Cardiac septum (tissue), 1 donor: Measurements from ENCODE around the gene PITPNM3. TPM values are rescaled to one million over a fixed set of nuclear protein-coding genes. Genes with fewer than 3 reads are reported as not detected.

Experiments
- DNase-seq: peaks from one replicate; pipeline ENCODE4 v3.0.0-alpha.2; 2020; ENCODE audit warnings: low spot score
- intact Hi-C: fragments of 100-400 bp; cut with DNase I; formaldehyde crosslinking; loops from one replicate; pipeline ENCODE4 v1.14.0; 2022
- total RNA-seq: library from RNA; stranded (reverse); fragmentation: NEBNext Ultra II Directional; extraction: Animal tissue kit (Norgen Biotek cat#: 25700); gene quantifications from one replicate; pipeline ENCODE4 v1.2.1, GENCODE V29; 2021
- donor health status: DM: no; HTN: no; CAD: no.

The PITPNM3 gene
- total RNA-seq, 1 donor from 2014 or later = 0.57 TPM

DNA sequence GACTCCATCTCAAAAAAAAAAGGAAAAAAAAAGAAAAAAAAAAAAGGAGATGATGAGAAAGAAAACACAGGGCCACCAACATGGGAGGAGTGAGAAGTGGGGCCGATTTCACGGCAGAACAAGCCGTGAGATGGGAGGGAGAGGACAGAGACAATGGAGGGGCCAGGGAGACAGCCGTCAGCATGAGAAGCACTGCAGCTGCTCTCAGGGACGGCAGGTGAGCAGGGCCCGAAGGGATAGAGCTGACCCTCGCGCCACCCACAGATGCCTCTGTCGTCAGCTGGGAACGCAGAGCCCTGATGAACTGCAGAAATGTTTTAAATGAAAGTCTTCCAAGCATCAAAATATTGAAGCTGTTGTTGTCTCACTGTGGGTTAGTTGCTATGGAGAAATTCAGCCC lies 20.3 kb downstream of the PITPNM3 start:
- intact Hi-C loops = no loop called here
- DNase-seq = no peak

DNA sequence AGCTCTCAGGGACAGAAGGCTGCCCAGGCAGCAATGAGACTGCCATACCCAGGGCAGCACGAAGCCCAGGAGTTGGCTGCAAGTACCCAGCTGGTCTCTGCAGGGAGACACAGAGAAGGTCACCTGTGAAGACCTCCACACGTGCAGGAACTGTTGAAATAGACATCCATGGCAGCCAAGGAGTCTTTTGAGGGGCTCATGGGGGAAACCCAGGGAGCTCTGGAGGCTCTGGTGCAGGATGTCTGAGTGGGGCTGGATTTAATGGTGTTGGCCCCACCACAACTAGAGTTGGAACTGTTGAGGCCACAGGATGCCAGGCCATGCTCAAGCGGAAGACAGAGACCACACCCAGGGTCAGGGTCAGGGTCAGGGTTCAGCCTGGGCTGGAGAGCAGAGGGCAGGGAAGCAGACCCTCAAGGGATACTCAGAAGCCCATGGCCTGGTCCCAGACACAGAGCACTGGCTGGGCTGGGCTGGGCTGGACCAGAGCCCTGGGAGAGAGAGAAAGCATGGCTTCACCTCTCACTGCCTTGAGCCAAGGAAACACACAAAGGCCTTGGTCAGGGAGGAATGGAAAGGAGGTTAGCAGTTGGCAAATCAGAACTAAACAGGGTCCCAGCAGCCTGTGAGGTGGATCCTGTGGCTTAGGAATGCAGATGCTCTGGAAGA lies 21.4 kb downstream of the PITPNM3 start:
- intact Hi-C loops = no loop called here

DNA sequence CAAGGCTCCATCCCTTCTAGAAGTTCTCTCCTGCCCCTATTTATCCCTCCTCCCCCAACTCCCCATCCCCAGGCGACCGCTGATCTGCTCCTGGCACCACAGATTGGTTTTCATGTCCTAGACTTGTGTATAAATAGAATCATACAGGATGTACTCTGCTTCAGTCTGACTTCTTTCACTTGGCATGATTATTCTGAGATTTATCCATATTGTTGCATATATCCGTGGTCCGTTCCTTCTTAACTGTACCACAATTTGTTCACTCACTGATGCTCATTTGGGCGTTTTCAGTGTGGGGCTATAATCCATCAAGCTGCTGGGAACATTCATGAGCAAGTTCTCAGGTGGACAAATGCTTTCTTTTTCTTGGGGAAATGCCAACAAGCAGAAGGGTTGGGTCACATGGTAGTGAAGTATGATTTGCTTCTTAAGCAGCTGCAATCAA lies 23.9 kb downstream of the PITPNM3 start:
- DNase-seq = no peak
- intact Hi-C loops = no loop called here

More for the DNA sequence above, 21.4 kb downstream of the PITPNM3 start:
- no peak for DNase-seq

DNA sequence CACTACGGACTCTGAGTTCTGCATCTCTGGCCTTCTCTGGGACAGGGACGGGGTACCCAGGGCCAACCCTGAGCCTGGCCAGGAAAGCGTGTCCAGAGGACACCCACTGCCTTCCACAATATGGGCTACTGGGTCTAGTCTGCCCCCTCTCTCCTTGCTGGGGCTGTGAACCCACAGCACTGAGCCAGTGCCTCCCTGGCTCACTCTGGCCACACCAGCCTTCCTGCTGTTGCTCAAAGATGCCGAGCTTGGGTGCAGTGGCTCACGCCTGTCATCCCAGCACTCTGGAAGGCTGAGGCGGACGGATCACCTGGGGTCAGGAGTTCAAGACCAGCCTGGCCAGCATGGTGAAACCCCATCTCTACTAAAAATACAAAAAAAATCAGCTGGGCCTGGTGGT lies 24.8 kb downstream of the PITPNM3 start:
- DNase-seq = no peak
- intact Hi-C loops = no loop called here

DNA sequence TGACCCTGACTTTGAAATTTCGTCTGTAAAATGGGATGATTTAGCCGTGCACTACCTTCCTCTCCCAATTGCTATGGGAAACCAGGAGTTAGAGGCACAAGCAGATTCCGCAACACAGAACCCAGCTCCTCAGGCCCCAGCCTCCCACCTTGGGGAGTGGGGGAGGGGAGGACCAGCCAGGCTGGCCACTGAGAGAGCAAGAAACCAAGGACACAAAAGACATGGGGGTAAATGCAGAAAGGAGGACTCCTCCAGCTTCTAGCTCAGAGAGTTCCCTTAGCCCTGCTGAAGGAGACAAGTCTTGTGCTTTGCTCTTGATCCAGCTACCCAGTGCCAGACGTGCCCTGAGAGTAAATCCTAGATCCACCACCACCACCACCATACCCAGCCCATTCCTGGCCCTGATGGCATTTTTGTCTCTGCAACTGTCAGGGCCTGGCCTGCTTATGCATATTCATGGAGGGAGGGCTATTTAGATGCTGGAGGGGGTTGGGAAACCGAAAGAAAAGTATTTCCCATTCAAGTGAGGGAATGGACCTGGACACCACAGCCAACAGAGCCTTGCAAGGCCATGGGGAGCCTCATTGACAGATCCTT lies 25.9 kb downstream of the PITPNM3 start:
- no peak for DNase-seq
- intact Hi-C loops = no loop called here

DNA sequence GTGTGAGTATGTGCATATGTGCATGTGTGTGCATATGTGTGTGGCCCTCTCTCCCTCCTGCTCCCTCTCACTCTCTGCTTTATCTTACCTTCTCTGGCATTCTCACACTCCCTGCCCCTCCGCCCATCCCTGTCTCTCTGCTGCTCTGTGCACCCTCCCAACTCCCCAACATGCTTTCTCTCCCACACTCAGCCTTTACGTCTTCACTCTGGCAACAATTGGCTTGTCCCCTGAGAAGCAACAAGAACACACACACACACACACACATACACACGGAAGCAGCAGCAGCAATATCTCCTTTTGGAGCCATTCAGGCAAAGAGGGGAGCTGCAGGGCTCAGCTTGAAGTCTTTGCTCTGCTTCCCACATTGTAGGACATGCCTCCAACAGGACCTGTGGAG lies 27.8 kb downstream of the PITPNM3 start:
- DNase-seq = no peak
- intact Hi-C loops = no loop called here

DNA sequence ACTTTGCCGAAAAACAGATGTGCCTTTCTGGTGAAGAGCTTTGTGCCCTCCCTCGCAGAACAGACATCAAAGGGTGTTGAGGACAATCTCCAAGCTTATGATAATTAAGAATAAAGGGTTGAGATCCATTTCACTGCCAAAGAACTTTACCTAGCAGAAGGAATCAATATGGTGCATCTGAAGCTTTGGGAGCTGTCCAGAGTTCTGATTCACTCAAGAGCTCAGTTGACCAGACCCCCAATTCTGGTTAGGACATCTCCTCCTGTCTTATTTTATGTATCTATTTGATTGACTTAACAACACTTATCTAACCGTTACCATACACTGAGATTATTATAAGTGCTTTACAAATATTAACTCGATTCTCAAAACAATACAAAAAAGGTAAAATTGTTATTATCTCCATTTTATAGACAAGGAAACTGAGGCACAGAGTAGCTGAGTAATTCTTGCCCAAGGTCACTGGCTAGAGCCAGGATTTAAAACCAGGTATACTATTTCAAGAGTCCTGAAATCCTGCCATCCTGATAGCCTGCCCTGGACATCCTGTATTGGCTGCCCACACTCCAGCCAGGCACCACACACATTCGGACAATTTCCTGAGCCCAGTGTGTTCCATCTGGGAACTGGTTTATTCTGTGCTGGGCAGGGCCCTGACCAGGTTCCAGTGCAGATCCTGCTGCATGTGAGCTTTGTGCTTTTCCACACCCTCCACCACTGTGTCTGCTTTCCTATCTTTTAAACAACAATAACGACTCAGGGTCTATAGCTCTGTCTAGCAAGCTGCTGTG lies 29.8 kb downstream of the PITPNM3 start:
- no peak for DNase-seq
- intact Hi-C loops = no loop called here

DNA sequence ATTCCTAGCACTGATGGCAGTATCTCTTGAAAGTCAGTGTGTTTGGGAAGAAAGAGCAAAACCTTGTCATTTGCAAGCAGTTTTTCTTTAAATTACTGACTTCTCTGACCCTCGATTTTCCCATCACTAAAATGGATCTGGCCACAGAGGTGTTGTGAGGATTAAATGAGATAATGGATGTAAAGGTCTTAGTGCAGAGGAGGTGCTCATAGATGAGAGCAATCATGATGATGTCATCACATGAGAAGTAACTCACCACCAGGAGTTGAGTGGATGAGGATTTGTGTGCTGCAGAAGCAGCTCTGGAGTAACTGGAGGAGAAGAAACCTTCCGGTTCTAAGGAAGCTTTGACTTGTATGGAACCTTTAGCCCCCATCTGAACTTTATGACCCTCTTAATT lies 30.6 kb downstream of the PITPNM3 start:
- DNase-seq = no peak
- intact Hi-C loops = no loop called here

DNA sequence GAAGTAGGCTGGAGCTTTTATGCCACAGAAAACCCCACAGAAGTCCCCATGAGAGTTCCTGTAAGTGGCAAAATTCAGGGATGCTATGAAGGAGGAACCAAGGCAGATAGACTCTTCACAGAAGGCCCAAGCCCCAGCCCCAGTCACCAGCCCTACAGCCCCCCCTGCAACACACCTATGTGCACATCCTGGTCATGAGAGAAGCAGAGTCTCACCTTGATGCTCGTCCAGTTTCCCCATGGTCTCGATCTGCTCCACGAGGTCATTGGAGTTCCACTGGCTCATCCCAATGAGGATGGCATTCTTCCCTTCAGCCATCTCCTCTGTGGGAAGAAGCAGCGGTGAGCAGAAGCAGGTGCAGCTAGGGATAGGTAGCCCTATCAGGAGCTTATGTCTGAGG lies 31.2 kb downstream of the PITPNM3 start:
- no peak for DNase-seq
- intact Hi-C loops = no loop called here

DNA sequence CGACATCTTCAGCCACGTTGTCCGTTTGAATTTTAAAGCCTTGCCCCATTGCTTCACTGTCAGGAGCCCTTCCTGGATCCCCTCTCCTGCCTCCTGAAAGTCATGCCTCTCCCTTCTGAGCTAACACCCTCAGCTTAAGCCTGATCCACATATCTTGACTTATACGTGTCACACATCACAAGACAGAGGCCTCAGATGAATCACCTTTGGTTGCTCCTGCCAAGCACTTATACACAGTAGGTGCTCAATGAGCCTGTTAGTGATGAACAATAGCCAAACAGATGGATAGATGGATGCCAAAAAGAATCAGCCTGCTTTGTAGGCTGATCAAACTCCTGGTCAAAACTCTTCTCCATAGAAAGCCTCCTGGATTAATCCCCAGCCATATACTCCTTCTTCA lies 31.8 kb downstream of the PITPNM3 start:
- intact Hi-C loops = no loop called here
- DNase-seq = no peak

DNA sequence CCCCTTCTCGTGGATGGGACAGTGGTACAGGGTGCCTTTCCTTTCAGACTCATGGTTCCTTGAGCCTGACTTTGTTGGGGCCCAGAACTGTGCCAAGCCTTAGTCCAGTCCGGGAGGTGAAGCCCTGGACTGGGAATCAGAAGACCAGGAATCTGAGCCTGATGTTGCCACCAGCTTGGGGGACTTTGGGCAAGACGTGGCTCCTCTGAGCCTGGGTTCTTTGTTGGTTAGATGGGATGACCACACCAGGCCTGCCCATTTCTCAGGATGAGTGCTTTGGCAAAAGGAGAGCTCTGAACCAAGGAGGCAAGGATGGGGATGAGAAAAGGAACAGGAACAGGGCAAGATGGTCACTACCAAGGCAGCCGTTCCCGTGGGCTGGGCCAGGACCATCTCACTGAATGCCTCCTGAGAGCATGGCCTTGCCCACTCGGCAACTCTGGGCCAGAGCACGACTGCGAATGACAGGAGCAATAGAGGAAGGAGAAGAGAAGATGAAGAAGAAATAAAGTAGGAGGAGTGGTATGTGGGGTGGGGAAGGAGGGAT lies 32.5 kb downstream of the PITPNM3 start:
- intact Hi-C loops = no loop called here
- no peak for DNase-seq

DNA sequence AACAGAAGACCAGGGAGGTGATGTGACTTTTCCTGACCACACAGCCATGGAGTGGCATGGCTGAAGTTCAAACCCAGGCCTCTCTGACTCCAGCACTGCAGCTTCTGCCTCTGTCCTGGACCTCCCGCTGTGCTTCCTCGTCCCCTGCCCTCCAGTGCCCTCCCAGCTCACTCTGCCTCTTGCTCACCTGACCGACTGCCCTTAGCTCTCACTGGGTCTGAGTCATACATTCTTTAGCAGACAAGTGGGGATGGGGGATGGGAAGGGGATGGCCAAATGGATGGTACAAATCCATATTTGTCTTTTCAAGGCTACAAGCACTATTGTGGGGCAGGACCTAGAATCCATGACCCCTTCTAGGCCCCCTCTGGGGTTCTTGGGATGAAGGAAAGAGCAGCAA lies 33.0 kb downstream of the PITPNM3 start:
- no peak for DNase-seq
- intact Hi-C loops = no loop called here

DNA sequence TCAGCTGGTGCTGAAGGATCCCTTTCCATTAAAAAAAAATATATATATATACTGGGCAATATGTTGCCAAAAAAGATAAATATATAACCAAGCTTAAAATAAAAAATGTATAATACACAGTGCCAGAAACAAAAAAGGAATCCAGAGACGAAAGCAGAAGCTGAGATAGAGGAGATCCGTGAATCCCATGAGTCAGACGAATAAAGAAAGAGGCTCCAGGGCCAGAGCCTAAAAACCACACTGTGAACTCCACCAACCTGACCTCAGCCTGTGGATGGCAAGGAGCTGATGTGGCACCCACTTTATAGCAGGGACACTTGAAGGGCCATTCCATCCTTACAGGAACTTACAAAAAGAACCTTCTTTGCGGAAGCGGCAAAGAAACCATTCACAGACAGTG lies 34.8 kb downstream of the PITPNM3 start:
- intact Hi-C loops = no loop called here
- DNase-seq = no peak

DNA sequence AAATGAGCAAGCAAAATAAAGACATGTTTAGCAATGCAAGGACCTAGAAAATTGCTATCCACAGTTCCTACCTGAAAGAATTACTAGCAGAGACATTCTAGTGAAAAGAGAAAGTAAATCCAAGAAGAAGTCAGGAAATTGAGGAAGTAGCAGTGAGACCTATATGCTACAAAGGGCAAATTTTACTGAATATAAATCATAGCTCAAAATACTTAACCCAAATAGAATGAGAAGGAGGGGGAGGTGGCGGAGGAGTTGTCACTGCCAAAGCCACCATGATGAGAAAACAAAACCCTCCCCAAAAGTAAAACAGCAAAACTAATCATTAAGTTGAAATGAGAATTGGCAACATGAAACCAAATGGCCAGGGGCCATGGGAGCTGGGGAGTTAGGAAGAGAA lies 39.3 kb downstream of the PITPNM3 start:
- DNase-seq = no peak
- intact Hi-C loops = no loop called here

DNA sequence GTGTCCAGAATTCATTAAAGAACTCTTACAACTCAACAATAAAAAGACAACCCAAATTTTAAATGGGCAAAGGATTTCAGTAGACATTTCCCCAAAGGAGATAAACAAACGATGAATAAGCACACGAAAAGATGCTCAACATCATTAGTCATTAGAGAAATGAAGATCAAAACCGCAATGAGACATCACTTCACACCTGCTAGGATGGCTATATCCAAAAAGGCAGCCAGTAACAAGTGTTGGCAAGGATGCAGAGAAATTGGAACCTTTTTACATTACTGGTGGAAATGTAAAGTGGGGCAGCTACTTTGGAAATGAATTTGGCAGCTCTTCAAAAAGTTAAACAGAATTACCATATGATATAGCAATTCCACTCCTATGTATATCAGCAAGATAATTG lies 42.0 kb downstream of the PITPNM3 start:
- no peak for DNase-seq
- intact Hi-C loops = no loop called here

DNA sequence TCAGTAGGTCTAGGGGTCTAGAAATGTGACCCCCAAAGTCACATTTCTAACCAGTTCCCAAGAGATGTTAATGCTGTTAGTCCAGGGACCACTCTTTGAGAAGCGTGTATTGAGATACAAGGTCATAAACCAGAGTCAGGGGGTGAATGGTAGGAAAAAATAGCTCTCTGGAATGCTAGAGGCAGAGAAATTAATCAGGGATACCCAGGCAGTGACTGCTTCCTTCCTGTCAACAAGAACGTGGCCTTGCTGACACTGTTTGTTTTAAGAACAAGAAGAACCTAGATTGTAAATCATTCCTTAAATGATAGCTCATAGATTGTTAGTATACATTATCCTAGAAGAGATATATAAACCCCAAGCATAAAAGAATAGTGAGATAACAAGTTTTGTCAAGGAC lies 43.8 kb downstream of the PITPNM3 start:
- intact Hi-C loops = no loop called here
- no peak for DNase-seq

DNA sequence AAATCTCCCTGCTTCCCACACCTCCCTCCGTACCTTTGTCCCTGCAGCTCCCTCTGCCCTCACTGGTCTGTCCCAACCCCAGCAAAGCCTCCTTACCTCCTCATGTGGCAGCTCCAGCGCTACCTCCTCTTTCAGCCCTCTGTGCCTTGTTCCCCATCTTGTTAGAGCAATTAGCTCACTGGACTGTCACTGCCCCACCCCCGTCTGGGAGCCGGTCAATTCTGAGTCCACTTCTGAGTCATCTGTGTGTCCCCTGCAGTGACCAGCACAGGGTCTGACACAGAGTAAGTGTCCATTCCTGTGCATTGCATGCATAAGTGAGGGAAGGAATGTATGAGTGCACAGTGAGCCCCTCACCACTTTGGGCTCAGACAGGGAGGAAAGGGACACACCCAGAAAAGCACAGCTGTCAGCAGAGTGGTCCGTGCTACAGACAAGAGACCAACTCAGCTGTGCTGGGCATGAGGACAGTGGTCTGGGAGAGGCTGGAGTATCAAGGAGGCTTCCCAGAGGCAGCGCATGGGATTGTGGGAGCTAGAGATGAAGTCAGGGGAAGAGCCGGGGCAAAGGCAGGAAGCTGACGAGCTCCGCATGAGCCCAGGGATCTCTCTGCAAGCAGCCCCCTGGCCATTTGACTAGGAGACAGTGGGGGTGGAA lies 45.9 kb downstream of the PITPNM3 start:
- DNase-seq = no peak
- intact Hi-C loops = no loop called here

DNA sequence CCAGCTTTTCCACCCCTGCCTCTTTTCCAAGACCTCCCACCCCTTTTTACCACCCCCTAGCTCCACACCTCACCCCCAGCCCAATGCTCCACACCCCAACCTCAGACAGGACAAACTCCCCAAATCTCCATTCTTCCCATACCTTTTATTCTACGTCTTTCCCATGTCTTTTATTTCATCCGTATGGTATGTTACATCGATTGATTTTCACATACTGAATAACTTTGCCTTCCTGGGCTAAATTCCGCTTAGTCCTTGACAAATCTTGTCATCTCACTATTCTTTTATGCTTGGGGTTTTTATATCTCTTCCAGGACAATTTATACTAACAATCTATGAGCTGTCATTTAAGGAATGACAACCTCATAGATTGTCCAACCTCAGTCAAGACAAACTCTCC lies 46.4 kb downstream of the PITPNM3 start:
- no peak for DNase-seq

DNA sequence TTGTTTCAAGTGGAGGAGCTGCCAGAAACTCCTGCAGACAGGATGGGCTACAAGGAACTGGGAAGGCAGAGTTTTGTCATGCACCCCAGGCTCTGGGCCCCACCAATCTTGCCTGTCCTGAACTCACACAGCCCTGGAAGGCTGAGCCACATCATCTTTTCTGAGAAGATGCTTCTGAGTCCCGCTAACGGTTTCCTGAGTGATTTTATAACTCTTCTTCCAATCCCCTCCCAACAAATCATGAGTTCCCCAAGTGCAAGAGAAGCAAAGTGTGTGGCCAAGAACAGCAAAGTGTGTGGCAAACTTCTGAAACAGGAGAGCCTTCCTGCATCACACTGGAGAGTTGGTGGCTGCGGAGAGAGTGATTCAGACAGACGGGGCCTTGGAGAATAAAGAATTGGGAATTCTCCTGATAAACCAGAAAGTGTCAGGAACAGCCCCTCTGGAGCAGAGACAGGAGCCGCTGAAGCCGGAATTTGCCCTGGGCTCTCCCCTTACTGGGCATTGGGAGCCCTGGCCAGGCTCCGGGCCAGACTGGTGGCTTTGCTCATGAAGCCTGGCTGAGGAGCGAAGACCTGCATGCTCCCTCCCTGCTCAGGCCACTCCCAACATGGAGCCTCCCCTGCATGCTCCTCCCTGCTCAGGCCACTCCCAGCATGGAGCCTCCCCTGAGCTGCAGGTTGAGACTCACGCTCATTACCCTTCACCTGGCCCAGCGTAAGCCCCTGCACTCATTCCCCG lies 47.2 kb downstream of the PITPNM3 start:
- intact Hi-C loops = no loop called here
- DNase-seq = no peak

More for the DNA sequence above, 46.4 kb downstream of the PITPNM3 start:
- intact Hi-C loops = no loop called here
